LNCAP (cell line): ENCODE data around the gene GBE1.

Experiments
- CTCF ChIP-seq: fragments of 450-650 bp; IDR thresholded peaks from 2 replicates; pipeline ENCODE4 v1.5.1; 2017; ENCODE audit warnings: mild to moderate bottlenecking

GBE1 gene

GRCh38 chr3:81624756-81625155, 136.7 kb downstream of the GBE1 start:
- no peak for TF ChIP-seq CTCF

- no peak for TF ChIP-seq CTCF
These were observed 139.1 kb downstream of the GBE1 start for GRCh38 chr3:81622395-81622794.

GRCh38 chr3:81621277-81621676, 140.2 kb downstream of the GBE1 start:
- no peak for TF ChIP-seq CTCF

- TF ChIP-seq CTCF, result no peak
These were observed 140.6 kb downstream of the GBE1 start for GRCh38 chr3:81620849-81621248.

GRCh38 chr3:81612768-81613167, 148.7 kb downstream of the GBE1 start:
- no peak for TF ChIP-seq CTCF

- TF ChIP-seq CTCF, result no peak
These were observed 158.7 kb downstream of the GBE1 start for GRCh38 chr3:81602781-81603180.

- TF ChIP-seq CTCF, result no peak
These were observed 159.6 kb downstream of the GBE1 start for GRCh38 chr3:81601707-81602305.

- no peak for TF ChIP-seq CTCF
These were observed 169.3 kb downstream of the GBE1 start for GRCh38 chr3:81592101-81592500.
